ENCODE data around the gene ITIH5. TPM values are rescaled to one million over a fixed set of nuclear protein-coding genes. Genes with fewer than 3 reads are reported as not detected.
A peak's percentile ranks its signal among the peaks of the same experiment; 100 is the strongest.

The ITIH5 gene
- total and polyA plus RNA-seq, 4 donors = 3.8 to 45.0 (median 16.2) TPM

GRCh38 chr10:7625836-7626235 lies 40.9 kb downstream of the ITIH5 start:
- Histone ChIP-seq H3K36me3 (ENCODE audit: control insufficient read depth in 1 of 2, insufficient read depth in 2 of 2, low read length in 1 of 2) (no peaks in the 10 kb centered on the region), H3K4me3 (ENCODE audit: low read length in 2 of 2) (no peak overlapping the region), H3K4me1 (ENCODE audit: control insufficient read depth in 1 of 2, insufficient read depth in 2 of 2, low read length in 2 of 2) (no peaks in the 10 kb centered on the region), H3K9me3 (ENCODE audit: control insufficient read depth, low read length) (no peaks in the 10 kb centered on the region), H3K27me3 (ENCODE audit: control insufficient read depth in 1 of 2, insufficient read depth in 2 of 2, low read length in 1 of 2) (no peaks in the 10 kb centered on the region), H3K27ac (ENCODE audit: low read depth in 1 of 2, low read length in 2 of 2) (no peak overlapping the region)
- peak; percentile 79 for ATAC-seq (ENCODE audit: low FRiP score)
- DNase-seq = no peak
- intact Hi-C loops (cut with DNase I) = no loop called here
- WGBS, 2 donors = 67 to 72% methylated on average over 7 of the region's 7 CpGs

DNA sequence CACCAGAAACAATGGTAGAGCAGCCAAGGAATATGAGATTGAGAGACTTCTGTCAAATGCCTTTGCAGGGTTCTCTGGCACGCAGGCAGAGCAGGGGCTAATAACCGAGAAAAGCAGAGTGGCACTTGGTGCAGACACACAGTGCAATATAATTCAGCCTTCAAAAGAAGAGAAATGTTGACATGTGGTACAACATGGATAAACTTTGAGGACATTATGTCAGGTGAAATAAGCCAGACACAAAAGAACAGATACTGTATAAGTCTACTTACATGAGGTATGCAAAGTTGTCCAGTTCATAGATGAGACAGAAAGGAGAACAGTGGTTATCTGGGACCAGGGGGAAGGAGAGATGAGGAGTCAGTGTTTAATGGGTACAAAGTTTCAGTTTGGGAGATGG lies 41.8 kb downstream of the ITIH5 start:
- Histone ChIP-seq H3K27me3 (ENCODE audit: control insufficient read depth in 1 of 2, insufficient read depth in 2 of 2, low read length in 1 of 2) (no peaks in the 10 kb centered on the region), H3K27ac (ENCODE audit: low read depth in 1 of 2, low read length in 2 of 2) (no peak overlapping the region), H3K4me3 (ENCODE audit: low read length in 2 of 2) (no peak overlapping the region), H3K4me1 (ENCODE audit: control insufficient read depth in 1 of 2, insufficient read depth in 2 of 2, low read length in 2 of 2) (no peaks in the 10 kb centered on the region), H3K36me3 (ENCODE audit: control insufficient read depth in 1 of 2, insufficient read depth in 2 of 2, low read length in 1 of 2) (no peaks in the 10 kb centered on the region), H3K9me3 (ENCODE audit: control insufficient read depth, low read length) (no peaks in the 10 kb centered on the region)
- ATAC-seq (ENCODE audit: low FRiP score) = no peak
- intact Hi-C loops (cut with DNase I) = no loop called here
- no peak for DNase-seq
- 77 to 81% methylated on average over 2 of the region's 2 CpGs for WGBS, 2 donors

- intact Hi-C loops (cut with DNase I) = no loop called here
- 41 to 54% methylated on average over 6 of the region's 6 CpGs for WGBS, 2 donors
- Histone ChIP-seq H3K9me3 (ENCODE audit: control insufficient read depth, low read length) (no peaks in the 10 kb centered on the region), H3K4me3 (ENCODE audit: low read length in 2 of 2) (no peak overlapping the region), H3K27ac (ENCODE audit: low read depth in 1 of 2, low read length in 2 of 2) (no peak overlapping the region), H3K36me3 (ENCODE audit: control insufficient read depth in 1 of 2, insufficient read depth in 2 of 2, low read length in 1 of 2) (no peaks in the 10 kb centered on the region), H3K27me3 (ENCODE audit: control insufficient read depth in 1 of 2, insufficient read depth in 2 of 2, low read length in 1 of 2) (no peaks in the 10 kb centered on the region), H3K4me1 (ENCODE audit: control insufficient read depth in 1 of 2, insufficient read depth in 2 of 2, low read length in 2 of 2) (no peaks in the 10 kb centered on the region)
- ATAC-seq (ENCODE audit: low FRiP score) = no peak
- no peak for DNase-seq
Measured at GRCh38 chr10:7622969-7623368, 43.8 kb downstream of the ITIH5 start.

DNA sequence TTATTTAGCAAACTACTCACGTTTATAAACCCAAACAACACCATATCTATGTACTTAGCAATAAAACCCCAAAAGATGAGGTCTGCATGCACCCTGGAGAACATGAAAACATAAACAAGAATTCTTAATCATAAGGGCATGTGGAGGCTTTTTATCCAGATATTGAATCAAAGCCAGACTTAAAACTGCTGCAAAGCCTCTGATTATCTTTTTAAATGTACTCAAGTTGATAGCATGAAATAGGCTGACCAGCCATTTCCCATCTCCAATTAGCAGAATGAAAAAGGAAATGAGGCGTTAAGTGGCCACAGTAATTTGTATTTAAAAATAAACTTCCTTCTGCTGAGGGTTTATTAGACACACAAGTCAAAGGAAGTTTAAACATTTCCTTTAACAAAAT lies 48.3 kb downstream of the ITIH5 start:
- DNase-seq (no peak), ATAC-seq (ENCODE audit: low FRiP score) (no peak)
- no peaks in the 10 kb centered on the region for H3K36me3 ChIP-seq (ENCODE audit: control insufficient read depth in 1 of 2, insufficient read depth in 2 of 2, low read length in 1 of 2)
- H3K27ac ChIP-seq (ENCODE audit: low read depth in 1 of 2, low read length in 2 of 2) = no peak overlapping the region
- WGBS, 2 donors = 43 to 45% methylated on average over 2 of the region's 2 CpGs
- no peak overlapping the region for H3K4me3 ChIP-seq (ENCODE audit: low read length in 2 of 2)
- no peaks in the 10 kb centered on the region for H3K27me3 ChIP-seq (ENCODE audit: control insufficient read depth in 1 of 2, insufficient read depth in 2 of 2, low read length in 1 of 2)
- intact Hi-C loops (cut with DNase I) = no loop called here
- H3K9me3 ChIP-seq (ENCODE audit: control insufficient read depth, low read length) = no peaks in the 10 kb centered on the region
- no peaks in the 10 kb centered on the region for H3K4me1 ChIP-seq (ENCODE audit: control insufficient read depth in 1 of 2, insufficient read depth in 2 of 2, low read length in 2 of 2)

GRCh38 chr10:7611909-7612308 lies 54.9 kb downstream of the ITIH5 start:
- Histone ChIP-seq H3K9me3 (ENCODE audit: control insufficient read depth, low read length) (no peaks in the 10 kb centered on the region), H3K27me3 (ENCODE audit: control insufficient read depth in 1 of 2, insufficient read depth in 2 of 2, low read length in 1 of 2) (peaks cover 0 to 1% of the 10 kb centered on the region in 2 donors), H3K36me3 (ENCODE audit: control insufficient read depth in 1 of 2, insufficient read depth in 2 of 2, low read length in 1 of 2) (peaks cover 0 to 2% of the 10 kb centered on the region in 2 donors), H3K4me3 (ENCODE audit: low read length in 2 of 2) (no peak overlapping the region), H3K4me1 (ENCODE audit: control insufficient read depth in 1 of 2, insufficient read depth in 2 of 2, low read length in 2 of 2) (no peaks in the 10 kb centered on the region), H3K27ac (ENCODE audit: low read depth in 1 of 2, low read length in 2 of 2) (no peak overlapping the region)
- intact Hi-C loops (cut with DNase I) = no loop called here
- DNase-seq = no peak
- WGBS, 2 donors = 79 to 80% methylated on average over 3 of the region's 3 CpGs
- no peak for ATAC-seq (ENCODE audit: low FRiP score)

GRCh38 chr10:7610651-7611389 lies 55.9 kb downstream of the ITIH5 start:
- H3K36me3 ChIP-seq (ENCODE audit: control insufficient read depth in 1 of 2, insufficient read depth in 2 of 2, low read length in 1 of 2) = peaks cover 0 to 2% of the 10 kb centered on the region in 2 donors
- DNase-seq (peak in 1 of 2 donors; percentile 57), ATAC-seq (ENCODE audit: low FRiP score) (peak; percentile 37)
- H3K27ac ChIP-seq (ENCODE audit: low read depth in 1 of 2, low read length in 2 of 2) = no peak overlapping the region
- H3K9me3 ChIP-seq (ENCODE audit: control insufficient read depth, low read length) = no peaks in the 10 kb centered on the region
- 52 to 54% methylated on average over 7 of the region's 7 CpGs for WGBS, 2 donors
- peaks cover 0 to 1% of the 10 kb centered on the region in 2 donors for H3K27me3 ChIP-seq (ENCODE audit: control insufficient read depth in 1 of 2, insufficient read depth in 2 of 2, low read length in 1 of 2)
- no peak overlapping the region for H3K4me3 ChIP-seq (ENCODE audit: low read length in 2 of 2)
- H3K4me1 ChIP-seq (ENCODE audit: control insufficient read depth in 1 of 2, insufficient read depth in 2 of 2, low read length in 2 of 2) = no peaks in the 10 kb centered on the region
- intact Hi-C loops (cut with DNase I) = no loop called here

DNA sequence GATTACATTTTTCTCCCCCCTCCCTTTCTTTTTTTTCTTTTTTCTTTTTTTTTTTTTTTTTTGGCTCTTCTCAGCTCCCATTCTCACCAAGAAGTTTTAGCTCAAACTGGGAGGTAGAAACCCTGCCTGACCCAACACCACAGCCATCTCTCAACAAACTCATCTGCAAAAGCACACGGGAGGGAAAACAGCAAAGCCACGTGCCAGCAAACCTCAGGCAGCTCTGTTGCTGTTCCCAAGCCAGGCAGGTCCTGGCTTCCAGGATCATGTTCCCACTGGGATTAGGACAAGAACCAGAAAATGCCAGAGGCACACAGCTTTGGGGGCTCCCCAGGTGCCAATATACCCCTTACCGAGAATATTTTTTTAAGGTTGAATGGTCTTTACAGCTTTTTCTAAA lies 56.7 kb downstream of the ITIH5 start:
- Histone ChIP-seq H3K36me3 (ENCODE audit: control insufficient read depth in 1 of 2, insufficient read depth in 2 of 2, low read length in 1 of 2) (peaks cover 0 to 2% of the 10 kb centered on the region in 2 donors), H3K9me3 (ENCODE audit: control insufficient read depth, low read length) (no peaks in the 10 kb centered on the region), H3K27me3 (ENCODE audit: control insufficient read depth in 1 of 2, insufficient read depth in 2 of 2, low read length in 1 of 2) (peaks cover 0 to 1% of the 10 kb centered on the region in 2 donors), H3K27ac (ENCODE audit: low read depth in 1 of 2, low read length in 2 of 2) (no peak overlapping the region), H3K4me1 (ENCODE audit: control insufficient read depth in 1 of 2, insufficient read depth in 2 of 2, low read length in 2 of 2) (no peaks in the 10 kb centered on the region), H3K4me3 (ENCODE audit: low read length in 2 of 2) (no peak overlapping the region)
- WGBS, 2 donors = 27 to 28% methylated on average over 3 of the region's 3 CpGs
- DNase-seq (no peak), ATAC-seq (ENCODE audit: low FRiP score) (no peak)
- intact Hi-C loops (cut with DNase I) = no loop called here

DNA sequence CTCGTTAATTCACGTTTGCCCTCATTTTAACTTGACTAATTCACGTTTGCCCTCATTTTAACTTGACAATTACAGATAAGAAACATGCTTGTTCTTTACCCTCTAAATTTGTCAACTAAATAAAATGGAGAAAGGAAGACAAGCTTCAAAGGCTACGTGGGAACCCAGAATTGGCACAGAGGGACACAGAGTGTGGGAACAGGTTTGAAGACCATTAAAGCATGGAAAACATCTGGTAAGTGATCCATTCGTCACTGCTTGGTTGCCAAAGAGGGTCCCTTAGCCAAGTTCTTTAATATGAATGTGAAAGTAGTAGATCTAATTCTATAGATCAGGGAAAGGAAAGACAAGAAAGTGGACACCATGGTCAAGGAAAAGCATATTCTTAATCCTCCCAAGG lies 57.2 kb downstream of the ITIH5 start:
- DNase-seq (no peak), ATAC-seq (ENCODE audit: low FRiP score) (no peak)
- Histone ChIP-seq H3K27ac (ENCODE audit: low read depth in 1 of 2, low read length in 2 of 2) (no peak overlapping the region), H3K9me3 (ENCODE audit: control insufficient read depth, low read length) (no peaks in the 10 kb centered on the region), H3K27me3 (ENCODE audit: control insufficient read depth in 1 of 2, insufficient read depth in 2 of 2, low read length in 1 of 2) (peaks cover 0 to 1% of the 10 kb centered on the region in 2 donors), H3K4me1 (ENCODE audit: control insufficient read depth in 1 of 2, insufficient read depth in 2 of 2, low read length in 2 of 2) (no peaks in the 10 kb centered on the region), H3K36me3 (ENCODE audit: control insufficient read depth in 1 of 2, insufficient read depth in 2 of 2, low read length in 1 of 2) (peaks cover 0 to 2% of the 10 kb centered on the region in 2 donors), H3K4me3 (ENCODE audit: low read length in 2 of 2) (no peak overlapping the region)
- intact Hi-C loops (cut with DNase I) = loop anchor here in 1 of 2 donors (10.0 kb wide), 1 partner anchor 75 kb away; no protein-coding TSS in a partner anchor
- WGBS, 2 donors = 57 to 70% methylated on average over 5 of the region's 5 CpGs

GRCh38 chr10:7608001-7608400 lies 58.8 kb downstream of the ITIH5 start:
- peaks cover 0 to 2% of the 10 kb centered on the region in 2 donors for H3K36me3 ChIP-seq (ENCODE audit: control insufficient read depth in 1 of 2, insufficient read depth in 2 of 2, low read length in 1 of 2)
- H3K27me3 ChIP-seq (ENCODE audit: control insufficient read depth in 1 of 2, insufficient read depth in 2 of 2, low read length in 1 of 2) = peaks cover 0 to 1% of the 10 kb centered on the region in 2 donors
- WGBS, 2 donors = 82 to 87% methylated on average over 11 of the region's 11 CpGs
- no peak overlapping the region for H3K27ac ChIP-seq (ENCODE audit: low read depth in 1 of 2, low read length in 2 of 2)
- H3K9me3 ChIP-seq (ENCODE audit: control insufficient read depth, low read length) = no peaks in the 10 kb centered on the region
- H3K4me1 ChIP-seq (ENCODE audit: control insufficient read depth in 1 of 2, insufficient read depth in 2 of 2, low read length in 2 of 2) = no peaks in the 10 kb centered on the region
- H3K4me3 ChIP-seq (ENCODE audit: low read length in 2 of 2) = no peak overlapping the region
- ATAC-seq (ENCODE audit: low FRiP score) = no peak
- intact Hi-C loops (cut with DNase I) = loop anchor here in 1 of 2 donors (10.0 kb wide), 1 partner anchor 77 kb away; no protein-coding TSS in a partner anchor
- no peak for DNase-seq
